ACHN (cell line): ENCODE measurements around the gene CCIN.
"Not testable (repeated sequence)": the region's sequence is repeated elsewhere in the genome, so short reads cannot be mapped to it uniquely, and the experiment has no call there.

Experiments used
- DNase-seq: peaks from one replicate; pipeline ENCODE4 v3.0.0-alpha.2; 2015
- in situ Hi-C: cut with HindIII; loops from 2 replicates; pipeline ENCODE4 v1.10.0; 2017; ENCODE audit warnings: low sequenced_read_pairs, low pct_ligation_motif_present, low pct_unique_long_range_greater_than_20kb

The CCIN gene

DNA sequence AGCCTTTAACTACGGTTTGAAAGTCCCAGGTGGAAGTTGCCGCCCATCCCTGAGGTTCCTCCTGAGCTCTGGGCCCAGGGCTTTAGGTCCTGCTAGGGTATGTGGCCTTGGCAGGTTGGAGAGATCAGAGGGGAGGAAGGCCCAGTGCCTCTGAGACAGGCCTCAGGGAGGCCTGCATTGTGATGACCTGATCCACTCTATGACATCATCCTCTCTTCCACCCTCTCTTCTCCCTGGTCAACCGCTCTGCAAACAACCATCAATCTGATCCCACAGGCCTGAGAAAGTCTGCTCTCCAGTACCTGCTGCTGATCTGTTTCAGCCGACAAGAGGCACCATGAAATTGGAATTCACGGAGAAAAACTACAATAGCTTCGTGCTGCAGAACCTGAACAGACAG, at the start of gene CCIN:
CCIN (plus strand) TSS at position 223 of the 400 bp plus-strand sequence; CDS start at position 338, 115 bp downstream.
- in situ Hi-C loops: no loop called here
- DNase-seq: no peak

DNA sequence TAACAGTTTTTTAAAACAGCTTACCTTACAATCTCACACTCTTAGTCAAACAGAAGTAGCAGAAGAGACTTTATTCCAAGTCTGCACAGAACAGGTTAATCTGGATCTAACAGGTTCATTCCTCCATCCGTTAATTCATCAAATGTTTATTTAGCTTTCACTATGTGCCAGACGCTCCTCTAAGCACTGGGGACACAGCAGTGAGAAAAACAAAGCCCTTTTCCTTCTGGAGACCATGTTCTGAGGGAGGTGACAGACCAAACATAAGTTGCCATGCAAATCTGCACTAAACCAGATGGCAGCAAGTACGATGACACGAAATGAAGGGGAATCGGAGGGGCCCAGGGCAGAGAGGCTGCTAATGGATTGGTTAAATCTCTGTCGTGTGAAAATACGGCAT, 49.7 kb upstream of the CCIN start:
- in situ Hi-C loops: no loop called here
- DNase-seq: no peak

DNA sequence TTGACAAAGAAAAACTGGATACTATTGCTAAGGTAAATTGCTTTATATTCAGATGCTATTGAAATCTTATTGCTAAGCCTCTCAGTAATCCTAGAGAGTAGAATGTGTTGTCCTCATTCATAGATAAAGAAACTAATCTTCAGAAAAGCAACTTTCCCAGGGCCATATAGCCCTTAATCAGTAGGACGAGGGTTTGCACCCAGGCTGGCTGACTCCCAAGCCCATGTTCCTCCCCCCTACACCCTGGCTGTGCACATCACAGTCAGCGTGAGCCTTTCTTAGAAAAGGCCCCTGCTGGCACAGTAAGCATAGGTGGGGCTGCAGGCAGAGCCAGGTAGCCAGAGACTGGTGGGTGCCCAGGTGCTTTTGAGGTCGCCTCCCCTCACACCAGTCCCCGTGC, 48.5 kb upstream of the CCIN start:
- DNase-seq: no peak
- in situ Hi-C loops: no loop called here

DNA sequence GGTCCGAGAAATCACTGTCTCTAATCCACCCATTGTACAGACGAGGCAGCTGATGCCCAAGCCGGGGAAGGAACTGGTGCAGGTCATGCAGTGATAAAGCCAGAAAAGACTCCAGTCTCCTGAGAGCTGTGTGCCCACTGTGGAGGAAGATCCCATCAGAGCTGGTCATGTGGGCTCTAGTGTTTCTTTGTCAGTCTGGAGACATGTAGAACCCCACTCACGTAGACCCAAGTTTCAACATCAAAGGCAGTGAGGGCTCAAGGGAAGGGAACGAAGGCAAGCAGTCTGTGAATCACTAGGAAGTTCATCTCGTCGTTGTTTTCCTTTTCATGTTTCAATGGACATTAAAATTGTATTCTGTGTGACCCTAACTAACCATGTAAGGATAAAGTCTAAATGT, 47.2 kb upstream of the CCIN start:
- no peak for DNase-seq
- in situ Hi-C loops: no loop called here

DNA sequence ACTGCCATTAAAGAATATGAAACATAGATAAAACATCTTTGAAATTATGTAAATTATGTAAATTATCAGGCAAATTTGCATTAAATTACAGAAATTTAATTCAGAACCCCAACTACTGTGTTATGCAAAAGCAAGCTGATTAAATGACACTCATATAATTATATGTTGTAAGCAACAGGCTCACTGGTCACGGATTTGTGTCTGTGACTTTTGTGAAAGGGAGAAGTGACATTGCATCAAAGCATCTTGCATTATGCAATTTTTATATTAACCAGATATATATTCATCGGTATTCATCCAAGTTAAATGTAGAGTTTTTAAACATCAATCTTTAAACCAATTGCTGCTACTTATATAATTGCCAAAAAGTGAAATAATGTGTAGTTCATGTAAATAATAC, 45.7 kb upstream of the CCIN start:
- in situ Hi-C loops: no loop called here
- DNase-seq: no peak

DNA sequence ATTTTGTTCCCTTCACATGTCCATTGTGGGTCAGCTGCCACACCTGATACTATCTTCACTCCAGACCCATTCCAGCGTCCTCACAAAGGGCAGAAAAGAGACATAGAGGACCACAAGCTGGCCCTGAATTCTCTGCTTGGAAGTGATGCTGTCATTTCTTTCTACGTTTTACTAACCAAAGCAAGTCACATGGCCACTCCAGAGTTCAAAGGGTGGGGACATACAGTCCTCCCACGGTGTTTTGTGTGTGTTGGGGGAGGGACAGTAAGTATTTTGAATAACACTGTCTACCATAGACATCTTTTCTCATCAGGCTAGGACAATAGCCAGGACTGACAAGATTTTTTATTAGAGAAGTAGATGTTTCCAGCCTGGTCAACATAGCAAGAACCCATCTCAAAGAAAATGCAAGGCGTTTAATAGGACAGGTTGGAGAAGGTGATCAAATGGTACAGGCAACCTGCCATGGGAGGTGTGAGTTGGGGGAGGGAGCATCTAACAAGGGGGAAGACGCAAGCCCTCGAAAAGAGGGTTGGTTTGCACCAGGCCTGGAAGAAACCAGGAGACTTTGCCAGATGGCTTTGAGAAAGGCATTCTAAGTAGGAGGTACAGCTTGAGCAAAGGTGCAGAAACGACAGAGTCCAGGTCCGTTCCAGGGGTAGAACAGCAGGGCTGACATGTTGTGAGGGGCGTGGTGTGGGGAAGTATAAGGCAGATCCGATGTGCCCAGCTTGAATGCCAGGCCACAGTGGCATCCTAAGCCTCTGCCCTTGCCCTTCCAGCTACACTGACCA, 43.9 kb upstream of the CCIN start:
- in situ Hi-C loops: no loop called here
- no peak for DNase-seq

DNA sequence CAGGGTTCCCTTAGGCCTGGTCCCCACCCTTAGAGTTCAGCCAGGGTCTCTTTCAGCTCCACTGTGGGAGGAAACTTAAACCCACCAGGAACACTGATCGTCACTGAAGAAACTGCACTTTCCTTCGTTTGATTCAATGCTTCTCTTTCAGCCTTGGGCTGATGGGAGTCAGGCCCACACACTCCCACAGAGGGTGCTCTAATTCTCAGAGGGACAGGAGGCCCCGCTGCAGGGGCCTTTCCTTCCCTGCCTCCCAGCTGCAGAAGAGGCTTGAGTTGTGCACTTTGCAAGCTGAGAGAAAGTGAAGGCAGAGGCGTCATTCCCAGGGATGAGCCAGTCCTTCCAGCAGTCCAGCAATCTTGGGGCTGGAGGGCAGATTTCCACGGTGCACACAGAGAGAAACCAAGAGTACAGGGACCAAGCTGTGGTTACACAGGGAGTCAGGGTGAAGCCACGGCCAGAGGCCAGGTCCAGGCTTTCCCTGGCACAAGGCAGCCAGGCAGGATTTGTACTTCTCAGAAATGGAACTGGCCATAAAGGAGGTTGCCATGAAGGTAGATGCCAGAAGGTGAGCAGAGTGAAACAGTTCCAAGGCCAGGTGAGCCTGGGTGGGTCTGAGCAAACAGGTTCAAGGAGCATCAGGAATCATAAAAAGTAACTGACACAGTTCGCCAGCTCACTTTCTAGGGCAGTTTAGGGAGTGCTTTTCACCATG, 43.0 kb upstream of the CCIN start:
- in situ Hi-C loops: no loop called here
- DNase-seq: no peak

DNA sequence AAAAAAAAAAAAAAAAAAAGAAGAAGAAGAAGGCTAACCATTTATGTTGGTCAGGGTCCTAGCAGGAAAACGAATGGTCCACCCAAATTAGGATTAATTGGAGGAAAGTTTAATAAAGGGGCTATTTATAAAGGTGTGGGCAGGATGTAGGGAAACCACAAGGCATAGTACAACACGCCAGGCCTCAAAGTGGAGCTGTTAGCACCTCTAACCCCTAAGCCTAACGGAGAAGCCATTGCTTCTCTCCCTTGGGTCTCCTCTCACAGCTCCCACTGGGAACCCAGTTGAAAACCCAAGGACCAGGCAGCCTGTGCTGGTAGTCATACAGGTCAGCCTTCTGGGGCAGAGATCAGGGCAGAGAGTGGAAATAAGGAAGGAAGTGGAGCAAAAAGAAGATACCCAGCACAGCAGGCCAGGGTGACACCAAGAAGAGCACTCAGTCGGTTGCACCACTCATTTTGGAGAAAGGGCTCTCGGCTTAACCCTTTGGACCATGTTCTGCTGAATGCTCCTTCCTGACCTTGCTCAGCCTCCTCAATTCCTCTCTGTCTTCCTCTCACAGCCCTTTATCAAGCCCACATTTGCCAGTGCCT, 41.4 kb upstream of the CCIN start:
- DNase-seq: no peak
- in situ Hi-C loops: no loop called here

DNA sequence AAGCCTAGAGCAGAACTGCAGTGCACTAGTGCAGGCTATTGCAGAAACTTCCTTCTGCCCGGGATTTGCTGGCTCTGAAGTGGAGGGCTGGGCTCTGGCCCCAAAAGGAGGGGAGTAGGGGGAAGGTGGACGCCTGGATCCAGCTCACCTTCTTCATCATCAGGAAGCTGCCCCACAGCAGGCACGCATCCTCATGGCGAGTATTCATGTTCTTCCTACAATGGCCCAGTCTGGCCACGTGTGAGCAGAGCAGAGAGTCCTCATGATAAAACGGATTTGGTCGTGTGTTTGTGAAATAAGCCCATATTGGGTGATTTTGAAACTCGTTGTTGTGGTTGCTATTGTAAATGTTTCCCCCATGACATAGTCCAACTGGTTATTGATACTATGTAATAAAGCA, 40.8 kb upstream of the CCIN start:
- in situ Hi-C loops: no loop called here
- no peak for DNase-seq

DNA sequence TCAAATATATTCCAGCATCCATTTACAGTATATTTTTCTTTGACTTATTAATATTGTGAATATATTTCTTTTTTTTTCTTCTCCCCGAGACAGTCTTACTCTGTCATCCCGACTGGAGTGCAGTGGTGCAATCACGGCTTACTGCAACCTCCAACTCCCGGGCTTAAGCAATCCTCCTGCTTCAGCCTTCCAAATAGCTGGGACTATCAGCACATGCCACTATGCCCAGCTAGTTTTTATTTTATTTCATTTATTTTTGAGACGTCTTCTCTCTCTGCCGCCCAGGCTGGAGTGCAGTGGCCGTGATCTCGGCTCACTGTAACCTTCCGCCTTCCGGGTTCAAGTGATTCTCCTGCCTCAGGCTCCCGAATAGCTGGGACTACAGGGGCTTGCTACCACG, 40.0 kb upstream of the CCIN start:
- DNase-seq: no peak
- in situ Hi-C loops: no loop called here

DNA sequence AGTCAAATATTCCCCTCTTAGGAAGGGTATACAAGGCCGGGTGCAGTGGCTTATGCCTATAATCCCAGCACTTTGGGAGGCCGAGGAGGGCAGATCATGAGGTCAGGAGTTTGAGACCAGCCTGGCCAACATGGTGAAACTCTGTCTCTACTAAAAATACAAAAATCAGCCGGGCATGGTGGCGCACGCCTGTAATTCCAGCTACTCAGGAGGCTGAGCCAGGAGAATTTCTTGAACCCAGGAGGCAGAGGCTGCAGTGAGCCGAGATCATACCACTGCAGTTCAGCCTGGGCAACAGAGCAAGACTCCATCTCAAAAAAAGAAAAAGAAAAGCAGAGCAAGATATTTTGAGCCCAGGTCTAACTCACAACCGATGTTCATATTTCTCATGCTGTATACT, 37.5 kb upstream of the CCIN start:
- DNase-seq, in situ Hi-C loops: not testable (repeated sequence)

DNA sequence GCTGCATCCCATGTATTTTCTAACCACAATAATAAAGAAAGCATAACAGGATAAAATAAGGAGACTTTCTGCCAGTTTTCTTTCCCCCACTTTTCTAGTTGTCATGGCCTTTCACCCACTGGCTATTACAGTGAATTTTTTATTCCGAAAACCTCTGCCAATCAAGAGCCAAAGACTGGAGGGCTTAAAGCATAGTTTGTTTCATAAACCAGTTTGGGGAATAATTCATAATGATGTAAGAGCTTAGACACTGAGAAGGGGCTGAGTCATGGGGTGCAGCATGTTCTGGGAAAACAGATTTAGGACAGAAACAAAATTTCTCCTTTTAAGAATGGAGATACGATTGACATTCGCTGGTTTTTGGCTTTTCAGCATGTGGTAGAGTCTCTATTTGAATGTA, 37.1 kb upstream of the CCIN start:
- DNase-seq: no peak
- in situ Hi-C loops: no loop called here

DNA sequence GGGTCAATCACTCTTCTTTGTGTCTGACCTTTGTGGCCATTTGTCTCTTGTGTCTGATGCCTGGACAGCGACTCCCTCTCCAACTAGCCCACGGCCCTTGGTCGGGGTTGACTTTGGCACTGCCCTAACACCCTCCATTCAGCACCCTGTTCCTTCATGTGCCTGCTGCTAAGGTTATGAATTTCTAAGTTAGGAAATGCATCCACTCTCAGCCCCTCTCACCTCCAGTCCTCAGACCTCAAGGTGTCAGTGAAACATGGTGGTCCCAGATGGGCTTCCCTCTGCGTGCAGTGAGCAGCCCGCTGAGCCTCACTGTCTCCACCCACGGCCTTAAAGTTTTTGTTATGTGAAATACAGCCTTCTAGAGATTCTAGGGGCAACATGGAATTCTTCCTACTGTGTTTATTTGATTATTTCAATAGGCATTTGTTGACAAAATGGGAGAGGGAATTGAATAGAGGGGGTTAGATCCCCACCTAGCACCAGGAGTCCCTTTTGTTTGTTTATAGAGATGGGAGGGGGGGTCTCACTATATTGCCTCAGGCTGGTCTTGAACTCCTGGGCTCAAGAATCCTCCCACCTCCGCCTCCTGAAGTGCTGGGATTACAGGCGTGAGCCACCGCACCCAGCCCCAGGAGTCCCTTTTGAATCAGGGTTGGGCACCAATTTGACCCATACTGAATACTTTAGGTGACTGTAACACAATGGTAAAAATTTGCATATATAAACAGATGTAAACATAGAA, 34.3 kb upstream of the CCIN start:
- no peak for DNase-seq
- in situ Hi-C loops: no loop called here

DNA sequence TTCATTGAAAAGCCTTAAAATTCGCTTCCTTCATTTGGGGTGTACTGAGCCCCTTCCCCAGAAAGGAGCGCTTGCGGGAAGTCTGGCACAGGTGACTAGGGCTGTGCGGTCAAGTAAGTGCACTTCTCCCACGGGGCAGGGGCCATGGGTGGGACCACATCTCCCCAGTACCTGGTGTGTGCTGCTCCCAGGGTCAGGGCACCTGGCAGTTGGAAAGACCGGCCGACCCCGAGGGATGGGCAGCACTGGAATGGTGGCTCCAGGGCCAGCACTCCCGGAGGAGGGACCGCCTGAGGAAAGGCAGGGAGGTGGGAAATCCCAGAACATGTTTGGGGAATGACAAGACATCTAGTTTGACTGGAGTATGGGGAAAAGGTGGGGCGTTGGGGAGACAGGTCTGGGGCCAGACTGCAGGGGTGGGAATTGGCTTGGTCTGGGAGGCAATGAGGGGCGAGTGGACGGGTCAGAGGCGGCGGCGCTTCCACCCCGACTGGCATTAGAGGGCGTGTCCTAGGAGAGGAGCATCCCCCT, 33.4 kb upstream of the CCIN start:
- no peak for DNase-seq
- in situ Hi-C loops: no loop called here

DNA sequence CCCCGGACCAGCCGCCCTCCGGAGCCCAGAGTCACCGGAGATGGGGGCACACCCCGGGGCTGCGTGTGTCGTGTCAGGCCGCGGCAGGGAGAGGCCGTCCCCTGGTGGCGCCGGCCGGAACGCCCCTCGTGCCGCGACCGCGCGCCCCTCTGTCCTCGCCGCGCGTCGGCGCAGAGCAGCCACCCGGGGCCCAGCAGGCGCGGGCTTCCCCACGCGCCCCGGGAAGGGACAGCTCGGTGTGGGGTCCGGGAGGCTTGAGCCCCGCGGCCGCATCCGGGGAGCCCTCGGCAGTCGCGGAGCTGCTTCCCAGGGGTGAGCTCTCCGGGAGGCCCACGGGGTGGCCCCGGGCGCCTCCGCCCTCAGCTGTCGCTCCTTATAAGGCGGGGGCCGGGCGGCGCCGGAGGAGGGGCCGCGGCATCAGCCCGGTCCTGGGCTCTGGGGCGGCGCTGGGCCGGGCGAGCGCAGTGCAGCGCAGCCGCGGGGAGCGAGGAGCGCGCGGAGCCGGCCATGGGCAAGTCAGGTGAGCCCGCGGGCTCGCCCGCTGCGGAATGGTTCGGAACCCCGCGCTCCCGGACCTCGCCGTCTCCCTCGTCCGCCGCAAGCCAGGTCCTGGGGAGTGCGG, 32.8 kb upstream of the CCIN start, which contains the start of gene GLIPR2:
GLIPR2 (plus strand) TSS at position 462 of the 622 bp plus-strand sequence; CDS start at position 508, 46 bp downstream.
- in situ Hi-C loops: no loop called here

DNA sequence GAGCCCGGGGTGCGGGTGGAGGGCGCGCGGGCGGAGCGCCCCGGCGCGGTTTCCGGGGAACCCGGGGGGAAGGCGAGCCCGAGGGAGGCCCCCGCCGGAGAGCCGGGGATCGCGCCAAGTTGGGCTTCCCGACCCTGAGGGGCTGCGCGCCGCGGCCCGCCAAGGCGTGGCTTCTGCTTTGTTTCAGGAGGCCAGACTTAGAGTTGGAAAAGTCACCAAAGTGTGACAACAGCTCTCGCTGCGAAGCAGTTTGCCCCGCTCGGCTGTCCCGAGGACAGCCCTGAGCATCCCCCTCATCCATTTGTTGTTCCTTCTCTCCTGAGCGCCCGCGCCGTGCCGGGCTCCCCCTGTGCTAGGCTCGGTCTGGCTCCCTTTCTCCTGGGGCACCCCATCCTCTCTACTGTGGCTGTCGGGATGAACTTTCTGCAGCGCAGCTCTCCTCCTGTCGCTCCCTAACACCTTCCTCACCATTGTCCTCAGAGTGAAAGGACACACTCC, 32.2 kb upstream of the CCIN start:
- DNase-seq: peak; percentile 12
- in situ Hi-C loops: no loop called here

More for the DNA sequence above, 32.8 kb upstream of the CCIN start, which contains the start of gene GLIPR2:
- DNase-seq: peak; percentile 78

DNA sequence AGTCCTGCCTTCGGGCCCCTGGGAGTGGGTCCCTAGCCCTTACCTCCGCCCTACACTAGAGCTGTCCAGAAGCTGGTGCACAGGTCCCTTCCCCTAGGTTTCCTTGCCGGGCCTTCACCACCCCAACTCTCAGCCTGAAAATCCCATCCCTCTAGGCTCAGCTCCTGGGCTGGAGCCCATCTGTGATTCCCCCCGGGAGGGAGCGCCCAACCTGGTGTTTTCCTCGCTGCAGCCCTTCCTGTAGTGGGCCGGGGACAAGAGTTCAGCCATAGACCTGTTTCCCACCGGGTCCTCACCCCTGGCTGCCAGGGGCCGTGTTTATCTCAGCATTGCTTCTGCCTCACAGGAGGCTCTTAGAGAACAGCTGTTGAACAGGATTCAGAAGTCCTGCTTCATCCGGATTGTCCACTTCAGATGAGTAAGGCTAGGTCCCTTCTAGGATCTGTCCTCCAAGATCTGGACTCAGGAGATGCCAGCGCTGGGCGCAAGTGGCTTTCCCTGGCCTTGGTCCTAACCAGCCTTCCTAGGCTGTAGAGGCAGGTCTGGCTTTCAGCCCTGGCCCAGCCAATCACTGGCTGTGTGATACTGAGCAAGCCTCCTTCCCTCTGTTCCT, 31.7 kb upstream of the CCIN start:
- no peak for DNase-seq
- in situ Hi-C loops: no loop called here

DNA sequence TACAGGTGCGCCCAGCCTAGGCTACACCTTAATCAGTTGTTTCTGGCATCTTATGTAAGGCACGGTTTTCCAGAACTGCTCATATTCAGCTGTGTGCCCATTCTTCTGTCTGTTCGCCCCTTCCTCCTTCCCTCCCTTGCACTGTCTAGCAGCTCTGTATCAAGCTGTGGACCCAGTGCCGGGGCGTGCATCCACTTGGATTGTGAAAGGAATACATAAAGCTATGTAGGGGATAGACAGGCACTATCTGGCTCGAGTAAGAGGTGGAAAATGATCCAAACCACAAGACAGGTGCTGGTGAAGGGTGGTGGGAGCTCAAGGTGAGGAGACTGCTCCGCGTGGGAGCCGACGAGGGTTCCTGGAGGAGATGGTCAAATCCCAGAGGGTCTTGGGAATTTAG, 30.7 kb upstream of the CCIN start:
- in situ Hi-C loops: no loop called here
- DNase-seq: no peak
